Measurements from ENCODE around the gene SPPL3.

The SPPL3 gene

DNA sequence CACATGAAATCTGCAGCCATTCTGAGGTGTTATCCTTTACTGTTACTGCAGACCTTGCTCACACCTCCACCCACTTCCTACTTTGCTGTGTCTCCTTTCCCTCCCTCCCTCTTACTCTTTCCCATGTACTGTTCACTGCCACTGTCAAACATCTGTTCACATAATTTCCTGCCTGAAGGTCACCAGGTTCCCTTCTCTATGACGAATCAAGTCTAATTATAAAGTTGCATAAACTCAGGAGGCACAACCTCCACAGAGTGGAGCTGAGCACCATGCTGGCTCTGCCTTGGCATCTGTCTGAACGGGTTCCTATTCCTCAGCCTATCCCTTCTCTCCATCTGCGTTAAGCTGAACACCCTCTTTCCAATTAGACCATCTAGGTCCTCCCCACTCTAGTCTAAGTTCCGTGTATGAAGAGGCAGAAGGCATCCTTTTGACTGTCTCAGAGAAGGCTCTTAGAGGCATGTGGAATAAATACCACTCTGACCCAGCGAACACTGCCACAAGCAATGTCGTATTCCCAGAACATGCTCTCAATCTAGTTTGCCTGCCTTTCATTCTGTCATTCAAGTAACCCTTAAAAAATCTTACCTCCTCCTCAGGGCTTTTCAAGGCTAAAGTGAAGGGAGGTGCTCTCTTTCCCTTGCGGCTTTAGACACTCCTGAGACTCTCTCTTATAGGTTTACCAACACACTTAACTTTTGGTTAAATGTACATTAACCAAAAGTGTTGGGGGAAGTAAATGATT lies 129.8 kb downstream of the SPPL3 start:
- ATAC-seq, result no peak
- TF ChIP-seq, protein P1, sequence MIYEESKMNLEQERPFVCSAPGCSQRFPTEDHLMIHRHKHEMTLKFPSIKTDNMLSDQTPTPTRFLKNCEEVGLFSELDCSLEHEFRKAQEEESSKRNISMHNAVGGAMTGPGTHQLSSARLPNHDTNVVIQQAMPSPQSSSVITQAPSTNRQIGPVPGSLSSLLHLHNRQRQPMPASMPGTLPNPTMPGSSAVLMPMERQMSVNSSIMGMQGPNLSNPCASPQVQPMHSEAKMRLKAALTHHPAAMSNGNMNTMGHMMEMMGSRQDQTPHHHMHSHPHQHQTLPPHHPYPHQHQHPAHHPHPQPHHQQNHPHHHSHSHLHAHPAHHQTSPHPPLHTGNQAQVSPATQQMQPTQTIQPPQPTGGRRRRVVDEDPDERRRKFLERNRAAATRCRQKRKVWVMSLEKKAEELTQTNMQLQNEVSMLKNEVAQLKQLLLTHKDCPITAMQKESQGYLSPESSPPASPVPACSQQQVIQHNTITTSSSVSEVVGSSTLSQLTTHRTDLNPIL (CRISPR knock-in tag; IDR thresholded peaks at IDR 0.05; ENCODE audit: low read depth), result no peak
- TF ChIP-seq ARNTL (CRISPR knock-in tag; IDR thresholded peaks at IDR 0.05; ENCODE audit: borderline replicate concordance, low read depth) (no peak), OSR1 (CRISPR knock-in tag; IDR thresholded peaks at IDR 0.05) (no peak), ZNF8 (CRISPR knock-in tag; IDR thresholded peaks at IDR 0.05) (no peak), SNAI2 (CRISPR knock-in tag; IDR thresholded peaks at IDR 0.05) (no peak), ESRRG (CRISPR knock-in tag; IDR thresholded peaks at IDR 0.05) (no peak), ZFP30 (CRISPR knock-in tag; IDR thresholded peaks at IDR 0.05) (no peak), ZNF70 (CRISPR knock-in tag; IDR thresholded peaks at IDR 0.05) (no peak), CSDC2 (CRISPR knock-in tag; IDR thresholded peaks at IDR 0.05) (no peak), ZNF565 (CRISPR knock-in tag; conservative IDR thresholded peaks at IDR 0.05; ENCODE audit: low read depth) (no peak), TOX (CRISPR knock-in tag; IDR thresholded peaks at IDR 0.05; ENCODE audit: borderline replicate concordance) (no peak), RARB (CRISPR knock-in tag; IDR thresholded peaks at IDR 0.05) (no peak)

DNA sequence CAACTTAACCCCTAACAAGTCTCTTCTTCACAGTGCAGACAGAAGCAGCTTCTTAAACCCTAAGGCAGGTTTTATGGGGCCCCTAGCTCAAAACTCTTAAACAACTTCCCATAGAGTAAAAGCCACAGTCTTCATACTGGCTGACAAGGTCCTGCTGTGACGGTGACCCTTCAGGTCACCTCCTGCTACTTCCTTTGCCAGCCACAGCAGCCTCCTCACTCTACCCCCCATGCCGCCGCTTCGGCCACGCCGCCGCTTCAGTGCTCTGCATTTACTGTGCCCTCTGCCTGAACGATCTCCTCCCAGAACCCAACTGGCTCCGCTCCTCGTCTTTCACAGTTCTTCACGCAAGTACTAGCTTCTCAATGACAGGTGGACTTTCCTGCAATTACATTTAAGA lies 133.1 kb downstream of the SPPL3 start:
- ATAC-seq, result no peak
- TF ChIP-seq, protein P1 (CRISPR knock-in tag; IDR thresholded peaks at IDR 0.05; ENCODE audit: low read depth), result no peak
- TF ChIP-seq, protein P2, sequence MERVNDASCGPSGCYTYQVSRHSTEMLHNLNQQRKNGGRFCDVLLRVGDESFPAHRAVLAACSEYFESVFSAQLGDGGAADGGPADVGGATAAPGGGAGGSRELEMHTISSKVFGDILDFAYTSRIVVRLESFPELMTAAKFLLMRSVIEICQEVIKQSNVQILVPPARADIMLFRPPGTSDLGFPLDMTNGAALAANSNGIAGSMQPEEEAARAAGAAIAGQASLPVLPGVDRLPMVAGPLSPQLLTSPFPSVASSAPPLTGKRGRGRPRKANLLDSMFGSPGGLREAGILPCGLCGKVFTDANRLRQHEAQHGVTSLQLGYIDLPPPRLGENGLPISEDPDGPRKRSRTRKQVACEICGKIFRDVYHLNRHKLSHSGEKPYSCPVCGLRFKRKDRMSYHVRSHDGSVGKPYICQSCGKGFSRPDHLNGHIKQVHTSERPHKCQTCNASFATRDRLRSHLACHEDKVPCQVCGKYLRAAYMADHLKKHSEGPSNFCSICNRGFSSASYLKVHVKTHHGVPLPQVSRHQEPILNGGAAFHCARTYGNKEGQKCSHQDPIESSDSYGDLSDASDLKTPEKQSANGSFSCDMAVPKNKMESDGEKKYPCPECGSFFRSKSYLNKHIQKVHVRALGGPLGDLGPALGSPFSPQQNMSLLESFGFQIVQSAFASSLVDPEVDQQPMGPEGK (CRISPR knock-in tag; IDR thresholded peaks at IDR 0.05; ENCODE audit: borderline replicate concordance), result no peak
- TF ChIP-seq, protein P3, sequence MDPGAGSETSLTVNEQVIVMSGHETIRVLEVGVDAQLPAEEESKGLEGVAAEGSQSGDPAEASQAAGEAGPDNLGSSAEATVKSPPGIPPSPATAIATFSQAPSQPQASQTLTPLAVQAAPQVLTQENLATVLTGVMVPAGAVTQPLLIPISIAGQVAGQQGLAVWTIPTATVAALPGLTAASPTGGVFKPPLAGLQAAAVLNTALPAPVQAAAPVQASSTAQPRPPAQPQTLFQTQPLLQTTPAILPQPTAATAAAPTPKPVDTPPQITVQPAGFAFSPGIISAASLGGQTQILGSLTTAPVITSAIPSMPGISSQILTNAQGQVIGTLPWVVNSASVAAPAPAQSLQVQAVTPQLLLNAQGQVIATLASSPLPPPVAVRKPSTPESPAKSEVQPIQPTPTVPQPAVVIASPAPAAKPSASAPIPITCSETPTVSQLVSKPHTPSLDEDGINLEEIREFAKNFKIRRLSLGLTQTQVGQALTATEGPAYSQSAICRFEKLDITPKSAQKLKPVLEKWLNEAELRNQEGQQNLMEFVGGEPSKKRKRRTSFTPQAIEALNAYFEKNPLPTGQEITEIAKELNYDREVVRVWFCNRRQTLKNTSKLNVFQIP (CRISPR knock-in tag; IDR thresholded peaks at IDR 0.05; ENCODE audit: borderline replicate concordance, low read depth), result no peak
- TF ChIP-seq CSDC2 (CRISPR knock-in tag; IDR thresholded peaks at IDR 0.05) (no peak), ZFP30 (CRISPR knock-in tag; IDR thresholded peaks at IDR 0.05) (no peak), ZC3H10 (CRISPR knock-in tag; IDR thresholded peaks at IDR 0.05) (no peak), ZNF70 (CRISPR knock-in tag; IDR thresholded peaks at IDR 0.05) (no peak), RARB (CRISPR knock-in tag; IDR thresholded peaks at IDR 0.05) (no peak), ARNTL (CRISPR knock-in tag; IDR thresholded peaks at IDR 0.05; ENCODE audit: borderline replicate concordance, low read depth) (no peak), ZNF8 (CRISPR knock-in tag; IDR thresholded peaks at IDR 0.05) (no peak), PPARA (CRISPR knock-in tag; IDR thresholded peaks at IDR 0.05; ENCODE audit: borderline replicate concordance) (no peak), ZNF565 (CRISPR knock-in tag; conservative IDR thresholded peaks at IDR 0.05; ENCODE audit: low read depth) (no peak), TOX (CRISPR knock-in tag; IDR thresholded peaks at IDR 0.05; ENCODE audit: borderline replicate concordance) (no peak), ZFP3 (CRISPR knock-in tag; IDR thresholded peaks at IDR 0.05) (no peak), TCF4 (CRISPR knock-in tag; IDR thresholded peaks at IDR 0.05; ENCODE audit: borderline replicate concordance) (no peak)
- TF ChIP-seq, protein P4, sequence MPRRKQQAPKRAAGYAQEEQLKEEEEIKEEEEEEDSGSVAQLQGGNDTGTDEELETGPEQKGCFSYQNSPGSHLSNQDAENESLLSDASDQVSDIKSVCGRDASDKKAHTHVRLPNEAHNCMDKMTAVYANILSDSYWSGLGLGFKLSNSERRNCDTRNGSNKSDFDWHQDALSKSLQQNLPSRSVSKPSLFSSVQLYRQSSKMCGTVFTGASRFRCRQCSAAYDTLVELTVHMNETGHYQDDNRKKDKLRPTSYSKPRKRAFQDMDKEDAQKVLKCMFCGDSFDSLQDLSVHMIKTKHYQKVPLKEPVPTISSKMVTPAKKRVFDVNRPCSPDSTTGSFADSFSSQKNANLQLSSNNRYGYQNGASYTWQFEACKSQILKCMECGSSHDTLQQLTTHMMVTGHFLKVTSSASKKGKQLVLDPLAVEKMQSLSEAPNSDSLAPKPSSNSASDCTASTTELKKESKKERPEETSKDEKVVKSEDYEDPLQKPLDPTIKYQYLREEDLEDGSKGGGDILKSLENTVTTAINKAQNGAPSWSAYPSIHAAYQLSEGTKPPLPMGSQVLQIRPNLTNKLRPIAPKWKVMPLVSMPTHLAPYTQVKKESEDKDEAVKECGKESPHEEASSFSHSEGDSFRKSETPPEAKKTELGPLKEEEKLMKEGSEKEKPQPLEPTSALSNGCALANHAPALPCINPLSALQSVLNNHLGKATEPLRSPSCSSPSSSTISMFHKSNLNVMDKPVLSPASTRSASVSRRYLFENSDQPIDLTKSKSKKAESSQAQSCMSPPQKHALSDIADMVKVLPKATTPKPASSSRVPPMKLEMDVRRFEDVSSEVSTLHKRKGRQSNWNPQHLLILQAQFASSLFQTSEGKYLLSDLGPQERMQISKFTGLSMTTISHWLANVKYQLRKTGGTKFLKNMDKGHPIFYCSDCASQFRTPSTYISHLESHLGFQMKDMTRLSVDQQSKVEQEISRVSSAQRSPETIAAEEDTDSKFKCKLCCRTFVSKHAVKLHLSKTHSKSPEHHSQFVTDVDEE (CRISPR knock-in tag; IDR thresholded peaks at IDR 0.05), result no peak

Measured in SK-N-SH treated with all-trans-retinoic acid at 6 μM for 48 hours (cell line).